ENCODE measurements around the gene SERPINA3.

Gene SERPINA3

GRCh38 chr14:94633121-94633520 lies 20.9 kb downstream of the SERPINA3 start:
- DNase-seq (ENCODE audit: low spot score): peak; percentile 53

DNA sequence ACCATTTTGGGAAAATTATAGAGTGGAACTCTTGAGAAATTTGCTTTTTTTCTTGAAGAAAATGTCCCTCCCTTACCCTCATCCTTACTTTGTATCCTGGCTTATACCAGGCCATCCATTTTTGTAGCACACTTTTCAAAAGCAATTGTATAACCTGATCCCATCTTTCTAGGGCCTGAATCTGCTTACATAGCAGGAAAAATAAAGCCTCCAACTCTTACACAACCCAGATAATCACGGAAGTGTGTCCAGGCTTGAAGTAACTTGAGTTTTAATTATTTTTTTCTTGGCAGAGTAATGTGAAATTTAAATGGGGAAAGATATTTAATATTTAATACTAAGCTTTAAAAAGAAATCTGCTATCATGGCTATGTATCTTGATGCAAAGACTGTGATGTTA lies 23.0 kb downstream of the SERPINA3 start:
- DNase-seq (ENCODE audit: low spot score): no peak

DNA sequence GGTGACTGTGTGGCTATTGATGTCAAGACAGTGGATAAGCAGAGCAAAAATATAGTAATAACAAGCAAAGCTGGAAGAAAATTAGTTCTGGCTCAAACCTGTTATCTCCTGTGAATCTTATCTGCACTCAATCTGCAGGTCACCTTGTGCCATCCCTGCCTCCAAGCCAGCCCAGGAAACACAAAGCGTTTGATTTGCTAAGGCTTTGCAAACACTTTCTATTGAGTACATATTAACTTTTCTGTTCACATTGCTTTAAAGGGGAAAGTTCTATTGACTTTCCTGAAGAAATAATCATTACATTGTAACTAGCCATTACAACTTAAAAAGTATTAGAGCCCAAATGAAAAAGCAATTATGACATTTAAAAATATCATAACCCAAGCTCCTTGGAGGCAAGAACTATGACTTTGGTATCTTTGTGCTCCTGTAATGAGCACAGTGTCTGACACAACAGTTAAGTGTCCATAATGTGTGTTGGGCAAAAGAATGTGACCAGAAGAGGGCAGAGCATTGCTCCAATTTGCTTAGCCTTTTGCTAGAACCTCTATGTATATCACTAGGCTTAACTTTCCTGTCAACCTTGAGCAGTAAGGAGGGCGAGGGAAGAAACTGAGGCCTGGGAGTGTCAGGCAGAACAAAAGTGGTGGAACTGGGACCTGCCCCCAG lies 24.7 kb downstream of the SERPINA3 start:
- DNase-seq (ENCODE audit: low spot score): no peak

DNA sequence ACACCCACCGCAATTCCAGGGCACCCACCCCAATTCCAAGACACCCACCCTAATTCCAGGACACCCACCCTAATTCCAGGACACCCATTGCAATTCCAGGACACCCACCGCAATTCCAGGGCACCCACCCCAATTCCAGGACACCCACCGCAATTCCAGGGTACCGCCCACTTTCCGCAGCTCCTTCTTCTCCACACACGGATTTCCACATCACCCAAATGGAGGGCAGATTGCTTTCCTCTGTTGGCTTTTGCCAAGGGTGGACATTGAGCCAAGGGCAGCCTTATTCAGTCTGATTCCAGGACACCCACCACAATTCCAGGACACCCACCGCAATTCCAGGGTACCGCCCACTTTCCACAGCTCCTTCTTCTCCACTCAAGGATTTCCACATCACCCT lies 25.6 kb downstream of the SERPINA3 start:
- peak; percentile 28 for DNase-seq (ENCODE audit: low spot score)

DNA sequence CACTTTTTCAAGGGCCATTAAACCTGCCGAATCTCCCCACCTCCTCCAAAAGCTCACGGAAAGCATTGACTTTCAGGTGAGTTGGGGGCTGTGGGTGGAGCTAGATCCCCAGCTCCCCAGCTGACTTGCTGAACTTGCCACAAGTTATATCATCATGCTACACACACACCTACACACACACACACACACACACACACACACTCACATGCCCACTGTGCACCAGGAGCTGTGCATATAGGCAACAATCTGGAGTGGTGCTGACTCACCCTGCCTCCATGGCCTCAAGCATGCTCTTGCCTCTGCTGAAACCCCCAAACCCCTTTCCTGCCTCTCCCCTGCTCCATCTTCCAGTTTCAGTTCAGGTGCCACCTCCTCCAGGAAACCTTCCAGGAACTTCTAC lies 26.1 kb downstream of the SERPINA3 start:
- DNase-seq (ENCODE audit: low spot score): peak; percentile 1

- DNase-seq (ENCODE audit: low spot score): peak; percentile 51
These were observed 27.0 kb downstream of the SERPINA3 start for GRCh38 chr14:94638961-94639817.

DNA sequence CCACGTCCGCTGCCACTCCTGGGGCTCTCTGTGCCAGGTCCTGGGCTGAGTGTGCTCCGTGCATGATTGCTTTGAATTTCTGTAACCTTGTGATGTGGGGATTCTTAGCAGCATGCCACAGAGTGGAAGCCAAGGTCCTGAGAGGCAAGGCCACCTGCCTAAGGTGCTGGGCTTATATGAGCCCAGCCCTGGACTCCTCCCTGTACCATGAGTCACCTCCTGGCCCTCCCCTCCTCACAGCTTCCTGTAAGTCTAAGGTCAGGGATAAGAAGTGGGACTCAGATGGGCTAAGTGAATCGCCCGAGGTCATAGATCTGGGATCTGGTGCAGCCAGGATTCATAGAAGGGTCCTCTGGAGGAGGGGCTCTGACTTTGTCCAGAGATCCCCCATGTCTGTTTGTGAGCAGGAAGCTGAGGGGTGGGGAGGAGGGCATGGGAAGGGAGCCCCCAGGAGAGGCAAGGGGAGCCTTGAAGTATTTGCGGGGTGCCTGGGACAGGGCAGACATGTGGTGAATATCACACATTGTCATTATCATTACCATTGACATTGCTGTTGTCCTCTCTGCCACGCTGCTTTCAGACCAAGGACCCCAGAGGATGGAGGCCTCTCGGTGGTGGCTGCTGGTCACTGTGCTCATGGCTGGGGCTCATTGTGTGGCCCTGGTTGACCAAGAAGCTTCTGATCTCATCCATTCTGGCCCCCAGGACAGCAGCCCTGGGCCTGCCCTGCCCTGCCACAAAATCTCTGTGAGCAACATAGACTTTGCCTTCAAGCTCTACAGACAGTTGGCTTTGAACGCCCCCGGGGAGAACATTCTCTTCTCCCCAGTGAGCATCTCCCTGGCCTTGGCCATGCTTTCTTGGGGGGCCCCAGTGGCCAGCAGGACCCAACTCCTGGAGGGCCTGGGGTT lies 28.8 kb downstream of the SERPINA3 start:
- peak; percentile 31 for DNase-seq (ENCODE audit: low spot score)

GRCh38 chr14:94641632-94641955 lies 29.4 kb downstream of the SERPINA3 start:
- no peak for DNase-seq (ENCODE audit: low spot score)

GRCh38 chr14:94643316-94644101 lies 31.3 kb downstream of the SERPINA3 start:
- no peak for DNase-seq (ENCODE audit: low spot score)

DNA sequence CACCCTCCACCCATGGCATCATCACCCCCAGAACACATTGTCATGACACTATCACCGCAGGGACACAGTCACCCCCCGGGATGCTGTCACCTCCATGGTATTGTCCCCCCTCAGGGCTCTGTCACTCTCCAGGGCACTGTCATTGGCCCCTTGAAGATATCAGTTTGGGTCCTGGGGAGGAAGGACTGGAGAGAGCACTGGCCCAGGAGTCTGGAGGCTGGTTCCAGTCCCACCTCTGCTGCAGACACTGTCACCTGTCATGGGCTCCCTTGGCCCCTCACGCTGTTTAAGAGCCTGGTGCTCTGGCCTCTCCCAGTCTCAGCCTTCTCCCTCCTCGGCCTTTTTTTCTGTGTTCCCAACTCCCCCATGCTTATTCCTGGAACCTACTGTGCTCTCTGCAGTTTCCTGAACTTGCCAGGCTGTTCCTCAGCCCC lies 31.9 kb downstream of the SERPINA3 start:
- no peak for DNase-seq (ENCODE audit: low spot score)

- DNase-seq (ENCODE audit: low spot score): no peak
These were observed 33.9 kb downstream of the SERPINA3 start for GRCh38 chr14:94646066-94646465.

- DNase-seq (ENCODE audit: low spot score): peak; percentile 22
These were observed 34.3 kb downstream of the SERPINA3 start for GRCh38 chr14:94646481-94646880.

- DNase-seq (ENCODE audit: low spot score): no peak
These were observed 36.6 kb downstream of the SERPINA3 start for GRCh38 chr14:94648801-94649200.

DNA sequence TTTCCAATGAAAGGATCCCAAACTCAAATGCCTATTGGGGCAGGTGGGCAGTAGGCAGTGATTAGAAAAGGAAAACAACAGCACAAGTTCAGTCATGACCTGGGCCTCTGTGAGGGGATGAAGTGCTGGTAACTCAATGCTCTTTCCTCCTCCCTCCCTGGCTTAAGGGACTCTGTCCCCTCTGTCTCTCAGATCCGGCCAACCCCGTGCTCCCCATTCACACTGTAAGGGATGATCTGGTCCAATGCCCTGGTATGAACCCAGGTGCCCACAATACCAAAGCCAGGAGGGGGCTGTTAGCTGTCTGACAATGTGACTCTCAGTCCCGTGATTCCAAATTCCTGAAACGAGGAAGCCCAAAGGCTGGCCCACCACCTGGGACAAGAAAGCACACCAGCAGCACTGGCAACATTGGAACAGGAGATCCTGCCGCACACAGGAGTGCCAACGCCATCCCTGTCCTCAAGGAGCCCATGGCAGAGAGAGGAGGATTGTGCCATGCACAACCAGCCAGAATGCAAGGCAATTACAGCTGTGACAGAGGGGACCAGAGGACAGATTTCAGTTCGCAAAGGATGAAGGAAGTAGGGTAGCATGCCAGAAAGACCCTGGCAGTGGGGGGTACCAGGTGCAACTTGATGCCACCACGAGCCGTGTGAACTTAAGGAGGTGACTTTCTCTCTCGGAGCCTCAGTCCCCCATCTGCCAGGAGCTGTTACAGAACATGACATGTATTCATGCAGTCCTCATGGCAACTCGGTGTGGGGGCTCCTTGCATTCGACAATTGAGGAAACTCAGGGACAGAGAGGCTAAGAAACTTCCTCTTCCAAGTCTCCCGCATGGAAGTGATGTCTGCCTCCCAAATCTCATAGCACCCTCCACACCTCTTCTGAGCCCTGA lies 37.6 kb downstream of the SERPINA3 start:
- DNase-seq (ENCODE audit: low spot score): no peak

- DNase-seq (ENCODE audit: low spot score): no peak
These were observed 38.2 kb downstream of the SERPINA3 start for GRCh38 chr14:94650444-94650775.

- DNase-seq (ENCODE audit: low spot score): no peak
These were observed 38.9 kb downstream of the SERPINA3 start for GRCh38 chr14:94650806-94651805.

- DNase-seq (ENCODE audit: low spot score): no peak
These were observed 41.1 kb downstream of the SERPINA3 start for GRCh38 chr14:94653321-94653720.

GRCh38 chr14:94654071-94654861 lies 42.1 kb downstream of the SERPINA3 start:
- peak; percentile 34 for DNase-seq (ENCODE audit: low spot score)

All from left forelimb (tissue), 1 donor.